NCI-H1436 treated with DMSO at 0.1 percent for 48 hours (cell line): Measurements from ENCODE around the gene PRKCA.

Source experiments
- DNase-seq: peaks from one replicate; lab custom pipeline; 2025; lab: John Stamatoyannopoulos, UW

The PRKCA gene

GRCh38 chr17:66811683-66812054 lies 509.3 kb downstream of the PRKCA start:
- DNase-seq: no peak

GRCh38 chr17:66812571-66812970 lies 510.2 kb downstream of the PRKCA start:
- DNase-seq: no peak

DNA sequence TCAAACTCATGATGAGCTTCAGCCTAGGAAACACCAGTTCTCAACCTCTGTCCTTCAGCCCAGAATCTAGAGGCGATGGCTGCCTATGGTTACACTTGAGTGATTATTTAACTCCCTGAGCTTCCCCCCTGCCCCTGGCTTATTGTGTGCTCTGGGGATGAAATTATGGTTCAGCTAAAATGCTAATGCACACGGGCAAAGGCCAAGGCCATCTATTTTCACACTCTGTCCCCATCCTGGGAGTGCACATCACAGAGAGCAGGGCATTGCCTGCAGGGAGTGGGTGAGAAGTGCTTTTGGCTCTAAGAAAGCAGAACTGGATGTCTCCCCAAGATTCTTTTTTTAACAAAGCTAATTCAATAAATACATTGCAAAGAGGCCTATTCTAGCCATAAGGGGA lies 510.9 kb downstream of the PRKCA start:
- no peak for DNase-seq

DNA sequence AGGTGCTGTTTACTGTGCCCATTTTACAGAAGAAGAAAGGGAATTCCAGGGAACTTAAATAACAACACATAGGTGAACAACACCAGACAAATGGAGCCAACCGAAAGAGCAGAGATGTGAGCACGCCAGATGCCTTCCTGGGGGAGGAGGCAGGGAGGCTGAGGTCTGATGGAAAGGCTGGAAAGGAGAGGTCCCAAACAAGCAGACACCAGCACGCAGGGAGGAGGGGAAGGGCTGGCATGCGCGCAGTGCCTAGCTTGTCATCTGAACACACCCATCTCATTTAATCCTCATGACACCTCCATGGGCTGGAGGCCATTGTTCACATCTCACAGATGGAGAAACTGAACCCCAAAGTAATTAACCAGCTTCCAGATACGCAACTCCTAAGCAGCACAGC lies 511.6 kb downstream of the PRKCA start:
- no peak for DNase-seq

- no peak for DNase-seq
These were observed 512.2 kb downstream of the PRKCA start for GRCh38 chr17:66814570-66814969.

DNA sequence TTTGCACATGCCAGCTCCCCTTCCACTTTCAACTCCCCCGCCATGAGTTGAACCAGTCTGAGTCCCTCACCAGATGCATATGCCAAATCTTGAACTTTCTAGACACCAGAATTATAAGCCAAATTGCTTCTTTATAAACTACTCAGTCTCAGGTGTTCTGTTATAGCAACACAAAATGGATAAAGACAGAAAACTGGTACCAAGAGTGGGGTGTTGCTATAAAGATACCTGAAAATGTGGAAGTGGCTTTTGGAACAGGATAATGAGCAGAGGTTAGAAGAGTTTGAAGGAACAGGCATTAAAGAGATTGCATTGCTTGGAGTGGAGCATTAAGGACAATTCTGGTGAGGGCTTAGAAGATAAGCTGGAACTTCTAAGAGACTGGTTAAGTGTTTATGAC lies 515.3 kb downstream of the PRKCA start:
- no peak for DNase-seq

GRCh38 chr17:66819466-66819865 lies 517.1 kb downstream of the PRKCA start:
- no peak for DNase-seq

DNA sequence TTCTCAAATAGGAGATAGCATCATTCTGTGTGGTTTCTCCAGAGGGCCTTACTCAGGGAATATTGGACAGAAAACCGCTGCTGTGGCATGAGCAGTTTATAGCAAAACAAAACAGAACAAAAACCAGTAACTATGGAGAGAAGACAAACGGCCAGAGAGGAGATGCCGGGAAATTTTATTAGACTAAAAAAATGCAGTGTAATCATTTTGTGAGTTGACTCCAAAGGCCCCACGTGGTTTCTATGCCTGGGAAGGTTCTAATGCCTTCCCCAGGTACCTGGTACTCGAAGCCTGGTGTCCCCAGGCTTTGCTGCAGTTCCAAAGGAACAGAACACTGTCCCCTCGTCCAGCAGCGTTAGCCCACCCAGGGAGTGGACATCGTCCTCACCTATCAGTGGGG lies 519.6 kb downstream of the PRKCA start:
- DNase-seq: no peak

DNA sequence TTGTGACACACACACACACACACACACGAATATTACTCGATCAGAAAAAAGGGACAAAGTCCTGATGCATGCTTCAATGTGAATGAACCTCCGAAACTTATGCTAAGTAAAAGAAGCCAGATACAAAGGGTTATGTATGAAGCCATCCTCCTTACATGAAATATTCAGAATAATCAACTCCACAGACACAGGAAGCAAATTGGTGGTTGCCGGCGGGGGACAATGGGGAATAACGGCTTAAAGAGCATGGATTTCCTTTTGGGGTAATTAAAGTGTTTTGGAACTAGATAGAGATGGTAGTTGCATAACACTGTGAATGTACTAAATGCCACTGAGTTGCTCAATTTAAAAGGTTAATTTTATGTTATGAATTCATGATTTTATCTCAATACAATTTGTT lies 524.4 kb downstream of the PRKCA start:
- DNase-seq: no peak

GRCh38 chr17:66829386-66829864 lies 527.0 kb downstream of the PRKCA start:
- DNase-seq: no peak

DNA sequence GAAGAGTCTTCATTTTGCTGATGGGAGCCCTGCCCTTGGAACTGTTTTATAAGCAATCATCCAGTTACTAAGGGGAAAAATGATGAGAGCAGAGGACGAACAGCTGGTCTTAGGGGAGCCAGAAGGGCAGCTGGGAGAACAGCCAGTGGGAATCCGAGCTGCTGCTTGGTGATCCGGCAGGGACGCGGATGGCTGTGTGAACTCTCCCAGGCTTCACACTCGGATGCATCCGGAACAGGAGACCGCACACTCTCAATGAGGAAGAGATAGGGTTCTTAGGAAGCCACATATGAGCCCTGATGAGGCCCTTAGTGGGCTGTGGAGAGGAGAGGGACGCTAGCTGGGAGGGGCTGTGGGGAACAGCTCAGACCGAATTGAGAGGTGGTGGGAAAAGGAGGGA lies 527.5 kb downstream of the PRKCA start:
- DNase-seq: no peak

GRCh38 chr17:66830451-66830850 lies 528.0 kb downstream of the PRKCA start:
- no peak for DNase-seq

GRCh38 chr17:66831383-66832210 lies 529.2 kb downstream of the PRKCA start:
- no peak for DNase-seq

- no peak for DNase-seq
These were observed 530.8 kb downstream of the PRKCA start for GRCh38 chr17:66833201-66833600.

DNA sequence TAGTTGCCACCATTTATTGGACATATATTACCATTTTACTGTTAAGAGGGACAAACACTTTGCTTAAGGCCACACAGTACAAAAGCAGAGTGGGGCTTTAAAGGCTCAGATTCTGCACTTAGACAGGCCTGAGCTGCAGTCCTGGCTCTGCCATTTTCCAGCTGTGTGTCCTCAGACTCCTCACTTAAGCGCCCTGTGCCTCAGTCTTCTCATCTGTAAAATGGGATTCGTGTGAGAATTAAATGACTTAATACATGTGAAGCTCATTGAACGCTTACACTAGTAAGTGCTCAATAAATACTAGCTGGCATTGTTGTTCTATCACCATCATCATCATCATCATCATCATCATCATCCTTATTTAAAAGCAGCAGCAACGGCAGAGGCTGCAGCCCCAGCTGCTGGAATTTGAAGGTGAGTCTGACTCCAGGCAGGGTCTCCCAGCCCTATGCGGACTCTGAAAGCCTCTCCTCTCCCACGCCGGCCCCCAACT lies 532.1 kb downstream of the PRKCA start:
- no peak for DNase-seq

DNA sequence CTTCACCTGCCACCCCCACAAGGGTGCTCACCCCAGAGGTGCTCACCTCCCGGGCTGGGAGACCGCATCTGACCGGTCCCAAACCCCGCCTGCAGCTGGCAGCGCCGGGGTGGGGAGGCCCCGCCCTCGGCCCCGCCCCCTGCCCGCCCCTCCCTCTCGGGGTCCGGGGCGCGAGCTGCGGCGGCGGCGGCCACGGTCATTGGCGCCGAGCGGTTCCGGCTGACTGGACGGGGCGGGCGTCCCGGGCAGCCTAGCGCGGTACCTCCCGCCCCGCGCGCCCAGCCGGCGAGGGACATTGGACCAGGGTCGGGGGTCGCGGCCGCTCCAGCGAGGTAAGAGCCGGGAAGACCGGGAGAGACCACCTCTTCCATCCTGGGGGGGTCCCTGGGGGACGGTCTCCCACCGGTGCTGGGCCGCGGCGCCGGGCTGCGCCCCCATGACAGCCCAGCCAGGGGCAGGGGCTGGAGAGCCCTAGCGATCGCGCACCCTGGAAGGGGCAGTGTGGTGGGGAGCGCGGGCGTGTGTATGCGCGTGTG lies 532.6 kb downstream of the PRKCA start, which contains the start of gene CACNG5:
CACNG5 (plus strand) TSS at position 199 of the 536 bp plus-strand sequence. CDS start 42,216 bp downstream, outside the sequence.
- no peak for DNase-seq

GRCh38 chr17:66835476-66835875 lies 533.1 kb downstream of the PRKCA start:
- no peak for DNase-seq

- DNase-seq: no peak
These were observed 533.9 kb downstream of the PRKCA start for GRCh38 chr17:66836063-66837005.

- no peak for DNase-seq
These were observed 534.8 kb downstream of the PRKCA start for GRCh38 chr17:66837226-66837625.

GRCh38 chr17:66837885-66838665 lies 535.7 kb downstream of the PRKCA start:
- DNase-seq: no peak

GRCh38 chr17:66839616-66840015 lies 537.2 kb downstream of the PRKCA start:
- DNase-seq: no peak

DNA sequence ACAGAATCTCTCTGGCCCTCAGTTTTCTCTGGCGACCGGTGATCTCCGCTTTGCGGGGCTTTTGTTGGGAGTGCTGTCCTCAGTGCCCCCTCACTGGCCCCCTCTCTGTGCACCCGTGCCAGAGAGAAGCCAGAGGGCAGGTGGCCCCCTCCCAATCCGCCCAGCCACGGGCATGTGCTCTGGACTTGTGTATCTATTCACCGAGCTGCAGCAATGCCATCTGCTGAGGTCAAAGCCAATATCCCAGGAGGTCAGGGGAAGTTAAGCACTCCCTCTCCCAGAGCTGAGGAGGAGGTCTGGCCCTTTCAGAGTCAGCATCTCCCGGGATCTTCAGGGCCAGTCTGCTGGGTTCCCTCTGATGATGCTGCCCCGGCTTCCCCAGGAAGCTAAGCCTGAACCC lies 537.6 kb downstream of the PRKCA start:
- no peak for DNase-seq
